GM12891 (cell line): ENCODE measurements around the gene ANKRD29.

Source experiments
- POLR2A ChIP-seq: IDR thresholded peaks from 2 replicates; pipeline ENCODE4 v1.6.1; 2011; ENCODE audit warnings: low read depth, low read length, control low read depth
- POLR2AphosphoS5 ChIP-seq: IDR thresholded peaks from 2 replicates; pipeline ENCODE4 v1.6.1; 2011; ENCODE audit warnings: low read depth, low read length, control low read depth
- POU2F2 ChIP-seq: IDR thresholded peaks from 2 replicates; pipeline ENCODE4 v1.6.1; 2011; ENCODE audit warnings: low read depth, mild to moderate bottlenecking, control low read depth, low read length, moderate library complexity
- SPI1 ChIP-seq: IDR thresholded peaks from 2 replicates; pipeline ENCODE4 v1.6.1; 2011; ENCODE audit warnings: low read depth, low read length, control low read depth

- TF ChIP-seq SPI1, result no peak
- no peak for TF ChIP-seq POLR2A
- no peak for TF ChIP-seq POU2F2
- no peak for TF ChIP-seq POLR2AphosphoS5
Observed at GRCh38 chr18:23689031-23689615, 26.4 kb upstream of the ANKRD29 start, which contains the start of gene LAMA3.
